GM12872 (cell line): ENCODE results near the gene NPHP1.
A peak's percentile ranks its signal among the peaks of the same experiment; 100 is the strongest.

Experiments used
- TF ChIP-seq, protein P1 (sequence below): IDR thresholded peaks from 3 replicates; pipeline ENCODE4 v1.5.1; 2011; ENCODE audit warnings: low read depth, mild to moderate bottlenecking, low read length, moderate library complexity; ENCODE audit not compliant: insufficient read depth

The NPHP1 gene

DNA sequence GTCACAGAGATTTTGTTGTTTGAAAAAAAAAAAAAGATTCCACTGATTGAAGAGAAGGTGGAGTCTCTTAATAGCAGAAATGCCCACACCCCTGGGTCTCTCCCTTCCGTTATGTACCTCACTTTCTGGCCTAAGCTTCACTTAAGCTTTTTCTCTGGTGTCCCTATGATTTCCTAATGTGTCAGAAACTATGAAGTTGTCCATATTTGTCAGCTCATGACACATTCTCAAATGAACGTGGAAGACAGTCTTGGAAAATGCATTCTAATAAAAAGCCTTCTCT lies 83.8 kb downstream of the NPHP1 start:
- TF ChIP-seq, protein P1, sequence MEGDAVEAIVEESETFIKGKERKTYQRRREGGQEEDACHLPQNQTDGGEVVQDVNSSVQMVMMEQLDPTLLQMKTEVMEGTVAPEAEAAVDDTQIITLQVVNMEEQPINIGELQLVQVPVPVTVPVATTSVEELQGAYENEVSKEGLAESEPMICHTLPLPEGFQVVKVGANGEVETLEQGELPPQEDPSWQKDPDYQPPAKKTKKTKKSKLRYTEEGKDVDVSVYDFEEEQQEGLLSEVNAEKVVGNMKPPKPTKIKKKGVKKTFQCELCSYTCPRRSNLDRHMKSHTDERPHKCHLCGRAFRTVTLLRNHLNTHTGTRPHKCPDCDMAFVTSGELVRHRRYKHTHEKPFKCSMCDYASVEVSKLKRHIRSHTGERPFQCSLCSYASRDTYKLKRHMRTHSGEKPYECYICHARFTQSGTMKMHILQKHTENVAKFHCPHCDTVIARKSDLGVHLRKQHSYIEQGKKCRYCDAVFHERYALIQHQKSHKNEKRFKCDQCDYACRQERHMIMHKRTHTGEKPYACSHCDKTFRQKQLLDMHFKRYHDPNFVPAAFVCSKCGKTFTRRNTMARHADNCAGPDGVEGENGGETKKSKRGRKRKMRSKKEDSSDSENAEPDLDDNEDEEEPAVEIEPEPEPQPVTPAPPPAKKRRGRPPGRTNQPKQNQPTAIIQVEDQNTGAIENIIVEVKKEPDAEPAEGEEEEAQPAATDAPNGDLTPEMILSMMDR: no peak

DNA sequence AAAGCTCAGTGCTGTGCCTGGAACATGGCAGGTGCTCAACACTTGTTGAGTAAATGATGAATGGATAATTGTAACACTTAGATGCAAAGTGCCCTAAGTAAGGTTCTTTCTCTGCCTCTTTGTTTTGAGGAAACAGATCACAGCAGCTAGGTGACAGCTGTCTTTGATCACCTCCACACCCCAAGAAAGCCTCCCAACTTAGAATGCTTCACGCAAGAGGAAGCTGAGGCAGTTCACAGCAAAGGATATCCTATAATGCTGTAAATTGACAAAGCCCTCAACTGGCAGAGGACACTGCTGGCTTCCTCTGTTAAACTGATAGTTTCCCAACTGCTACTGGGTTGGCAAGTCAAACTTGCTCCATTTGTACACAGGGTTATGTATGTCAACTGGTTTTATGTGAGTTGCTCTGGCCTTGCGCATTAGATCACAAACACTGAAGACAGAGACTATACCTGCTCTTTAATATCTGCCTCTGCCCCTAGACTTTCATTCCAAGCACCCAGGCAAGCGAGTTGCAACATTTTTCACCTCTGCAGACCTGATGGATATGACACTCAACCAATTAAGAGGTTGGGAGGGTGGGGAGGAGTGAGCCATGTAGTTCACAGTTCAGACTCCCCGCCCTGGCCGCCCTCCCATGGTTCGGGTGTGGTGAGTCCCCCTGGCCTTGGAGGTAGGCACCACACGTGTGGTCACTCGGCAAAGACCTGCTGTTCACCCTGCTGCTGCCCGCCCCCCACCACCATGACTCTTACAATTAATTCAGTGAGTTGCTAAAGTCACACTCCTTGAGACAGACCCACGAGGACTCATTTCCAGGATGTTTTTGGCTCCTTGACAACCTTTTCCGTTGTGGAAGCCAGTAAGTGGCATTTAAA lies 84.4 kb downstream of the NPHP1 start:
- TF ChIP-seq, protein P1: no peak

DNA sequence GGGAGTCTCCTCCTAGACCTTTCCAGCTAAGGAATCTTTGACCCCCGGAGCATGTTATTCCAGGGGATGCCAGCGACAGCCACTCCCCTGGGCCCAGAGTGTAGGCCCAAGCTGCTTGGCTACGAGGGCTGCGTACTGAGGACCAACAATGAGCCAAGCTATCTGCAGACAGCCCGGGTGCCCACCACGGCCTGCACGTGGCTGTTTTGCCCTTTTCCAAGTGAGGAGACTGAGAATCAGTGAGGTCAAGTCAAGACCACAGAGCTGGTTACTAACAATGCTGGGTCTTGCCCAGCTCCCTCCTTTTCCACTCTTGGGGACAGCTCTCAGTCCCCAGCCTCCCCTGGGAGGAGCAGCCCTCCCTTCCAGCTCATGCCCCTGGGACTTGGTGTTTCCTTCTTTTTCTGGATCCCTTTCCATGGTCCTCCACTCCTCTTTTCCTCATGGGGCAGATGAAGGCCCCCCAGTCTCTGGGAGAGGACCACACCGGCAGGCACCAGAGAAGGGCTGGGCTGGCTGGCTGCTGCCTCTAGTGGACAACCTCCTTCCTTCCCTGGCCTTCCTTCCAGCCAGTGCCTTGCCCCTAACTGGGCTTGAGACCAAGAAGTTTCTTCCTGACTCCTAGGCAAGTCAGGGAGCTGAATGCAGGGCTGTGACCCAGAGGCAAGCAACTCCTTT lies 88.6 kb downstream of the NPHP1 start:
- TF ChIP-seq, protein P1: peak; percentile 46; the same call in 2 of the 3 replicates

DNA sequence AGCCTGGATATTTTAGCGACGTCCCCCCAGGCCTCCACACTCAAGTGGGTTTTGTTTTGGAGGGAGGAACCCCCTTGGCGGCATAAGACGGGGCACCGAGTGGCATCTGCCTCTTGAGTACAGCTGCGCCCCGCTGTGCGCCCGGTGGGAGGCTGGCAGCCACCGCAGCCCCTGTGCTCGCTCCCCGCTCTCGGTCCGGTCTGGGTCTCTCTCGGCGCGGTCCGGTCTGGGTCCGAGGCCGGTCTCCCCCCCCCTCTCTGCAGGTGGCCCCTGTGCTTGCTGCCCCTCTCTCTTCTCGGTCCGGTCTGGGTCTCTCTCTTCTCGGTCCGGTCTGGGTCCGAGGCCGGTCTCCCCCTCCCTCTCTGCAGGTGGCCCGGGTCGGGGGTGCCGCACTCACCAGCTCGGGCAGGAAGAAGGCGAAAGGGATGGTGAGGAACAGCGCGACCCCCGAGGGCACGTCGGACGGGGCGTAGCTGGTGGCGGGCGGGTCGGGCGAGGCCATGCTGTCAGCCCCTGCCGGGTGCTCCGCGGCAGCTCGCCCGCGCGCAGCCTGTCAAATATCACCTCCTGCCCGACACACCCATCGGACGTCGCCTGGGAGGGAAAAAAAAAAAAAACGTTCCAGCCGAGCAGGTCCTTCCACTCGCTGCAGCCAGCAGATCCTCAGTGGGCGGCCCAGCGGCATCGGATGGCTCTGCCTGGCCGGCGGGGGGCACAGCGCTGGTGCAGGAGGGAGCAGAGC lies 89.4 kb downstream of the NPHP1 start, which contains the start of gene MALL:
Gene MALL, minus strand, starts transcription at position 532 of the 742 bp plus-strand sequence. Its CDS starts 30 bp downstream, at position 502.
- TF ChIP-seq, protein P1: no peak

DNA sequence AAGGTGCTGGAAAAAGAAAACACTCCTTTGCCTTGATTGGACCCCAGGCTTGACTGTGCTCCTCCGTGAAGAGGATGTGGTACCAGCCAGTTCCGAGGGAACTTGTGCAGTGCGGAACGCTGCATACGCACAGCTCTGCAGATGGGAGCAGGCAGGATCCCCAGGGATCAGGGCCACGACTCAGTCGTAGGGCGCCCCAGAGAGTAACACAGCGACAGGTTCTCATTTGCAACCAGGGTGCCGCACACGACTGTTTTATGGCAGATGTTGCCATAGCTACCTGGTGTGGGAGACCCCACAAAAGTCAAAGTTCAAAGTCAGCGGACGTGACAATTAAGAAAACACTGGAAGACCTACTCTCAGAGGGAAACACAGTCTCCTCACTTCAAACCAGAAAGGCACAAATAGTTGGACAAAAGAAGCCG lies 90.0 kb downstream of the NPHP1 start:
- TF ChIP-seq, protein P1: no peak

- TF ChIP-seq, protein P1: no peak
These were observed 90.7 kb downstream of the NPHP1 start for GRCh38 chr2:110113961-110114591.
